T-helper 1 cell treated with Interleukin-12 subunit alpha and Interleukin-12 subunit beta and Interleukin-4 antibody, amounts not matched to agents 30 μg/mL and 1 μg/mL, for 36 hours (primary cell): Measurements from ENCODE around the gene IGFBP6.

Source experiments
- H3K27ac Mint-ChIP-seq: one replicate; pipeline ENCODE4 v1.8.0; 2021; ENCODE audit warnings: mild to moderate bottlenecking, mixed read lengths
- H3K27me3 Mint-ChIP-seq: one replicate; pipeline ENCODE4 v1.8.0; 2021; ENCODE audit warnings: low read depth, mixed read lengths
- H3K36me3 Mint-ChIP-seq: one replicate; pipeline ENCODE4 v1.8.0; 2021; ENCODE audit warnings: low read depth, mixed read lengths
- H3K4me1 Mint-ChIP-seq: one replicate; pipeline ENCODE4 v1.8.0; 2021; ENCODE audit warnings: low read depth, mixed read lengths
- H3K4me3 Mint-ChIP-seq: one replicate; pipeline ENCODE4 v1.8.0; 2021; ENCODE audit warnings: mild to moderate bottlenecking, moderate library complexity, mixed read lengths
- H3K9me3 Mint-ChIP-seq: one replicate; pipeline ENCODE4 v1.8.0; 2021; ENCODE audit warnings: mixed read lengths

Gene IGFBP6

DNA sequence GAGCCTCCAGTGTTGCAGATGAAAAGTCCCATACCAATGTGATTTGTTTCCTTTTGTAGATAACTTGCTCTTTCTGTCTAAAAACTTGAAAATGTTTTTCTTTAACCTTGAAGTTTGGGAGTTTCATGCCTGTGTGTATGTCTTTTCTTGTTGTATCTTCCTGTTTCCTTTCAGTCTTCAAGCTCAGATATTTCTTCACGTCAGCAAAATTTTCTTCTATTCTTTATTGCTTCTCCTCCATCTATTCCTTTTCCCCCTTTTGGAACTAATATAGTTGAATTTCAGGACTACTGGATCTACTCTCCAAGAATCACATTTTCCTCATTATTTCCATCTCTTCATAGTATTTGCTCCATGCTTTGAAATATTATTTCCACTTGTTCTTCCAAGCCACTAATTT lies 29.7 kb downstream of the IGFBP6 start:
- peaks cover 4% of the 10 kb centered on the region for H3K4me1 Mint-ChIP-seq
- H3K27ac Mint-ChIP-seq, result no peak overlapping the region
- no peaks in the 10 kb centered on the region for H3K36me3 Mint-ChIP-seq
- no peak overlapping the region for H3K4me3 Mint-ChIP-seq
- no peaks in the 10 kb centered on the region for H3K9me3 Mint-ChIP-seq
- H3K27me3 Mint-ChIP-seq, result peaks cover 29% of the 10 kb centered on the region

DNA sequence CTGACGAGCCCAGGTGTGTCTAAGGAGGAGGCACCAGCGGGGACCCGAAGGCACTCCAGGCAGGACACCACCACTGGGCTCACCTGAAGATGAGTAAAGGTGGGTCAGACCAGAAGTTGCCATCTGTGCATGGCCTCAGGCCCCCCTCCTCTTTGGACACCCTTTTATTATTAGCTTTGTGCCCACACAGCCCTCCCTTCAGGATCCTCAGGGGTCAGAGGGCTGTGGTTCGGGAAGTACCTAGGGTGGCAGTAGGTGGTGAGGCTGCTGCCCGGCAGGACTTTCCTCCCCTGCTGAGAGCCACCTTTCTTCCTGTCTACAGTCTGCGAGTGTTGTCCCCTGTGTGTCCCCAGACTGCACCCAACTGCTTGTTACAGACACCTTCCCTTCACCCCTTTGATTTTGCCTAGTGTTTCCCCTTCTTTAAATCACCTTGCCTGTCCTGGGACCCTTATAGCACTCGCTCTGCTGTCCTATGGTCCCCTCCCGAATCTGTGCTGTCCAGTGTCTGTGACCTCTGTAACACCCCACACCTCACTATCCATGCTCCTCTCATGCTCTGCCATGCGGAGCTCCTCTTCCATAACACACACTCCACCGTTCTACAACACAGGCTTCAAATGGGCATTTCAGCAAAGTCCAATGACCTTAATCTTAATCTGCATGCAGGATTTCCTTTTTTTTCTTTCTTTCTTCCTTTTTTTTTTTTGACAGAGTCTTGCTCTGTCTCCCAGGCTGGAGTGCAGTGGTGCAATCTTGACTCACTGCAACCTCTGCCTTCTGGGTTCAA lies 31.5 kb downstream of the IGFBP6 start:
- Mint-ChIP-seq H3K4me3 (no peak overlapping the region), H3K27me3 (peaks cover 29% of the 10 kb centered on the region), H3K36me3 (no peaks in the 10 kb centered on the region), H3K9me3 (no peaks in the 10 kb centered on the region), H3K27ac (no peak overlapping the region), H3K4me1 (peaks cover 4% of the 10 kb centered on the region)

DNA sequence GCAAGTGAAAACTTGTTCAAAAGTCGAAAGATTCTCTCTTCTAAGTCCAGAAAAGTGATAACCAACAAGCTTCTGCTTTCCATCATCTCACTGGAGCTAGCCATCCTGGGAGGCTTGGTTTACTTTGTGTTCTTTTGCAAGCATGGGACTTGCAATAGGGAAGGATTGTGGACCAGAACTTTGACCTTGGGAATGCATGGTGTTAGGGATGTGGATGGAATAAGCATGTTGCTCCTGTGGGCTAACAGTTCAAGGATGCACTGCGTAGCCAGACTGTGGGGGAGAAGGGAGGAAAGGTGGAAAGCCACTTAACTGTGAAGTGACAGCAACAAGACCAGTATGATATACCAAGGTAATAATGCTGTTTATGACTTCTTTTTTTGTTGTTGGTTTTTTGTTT lies 34.4 kb downstream of the IGFBP6 start:
- H3K27me3 Mint-ChIP-seq, result peaks cover 33% of the 10 kb centered on the region
- H3K27ac Mint-ChIP-seq, result no peak overlapping the region
- H3K9me3 Mint-ChIP-seq, result no peaks in the 10 kb centered on the region
- H3K4me1 Mint-ChIP-seq, result peaks cover 4% of the 10 kb centered on the region
- no peaks in the 10 kb centered on the region for H3K36me3 Mint-ChIP-seq
- H3K4me3 Mint-ChIP-seq, result no peak overlapping the region

DNA sequence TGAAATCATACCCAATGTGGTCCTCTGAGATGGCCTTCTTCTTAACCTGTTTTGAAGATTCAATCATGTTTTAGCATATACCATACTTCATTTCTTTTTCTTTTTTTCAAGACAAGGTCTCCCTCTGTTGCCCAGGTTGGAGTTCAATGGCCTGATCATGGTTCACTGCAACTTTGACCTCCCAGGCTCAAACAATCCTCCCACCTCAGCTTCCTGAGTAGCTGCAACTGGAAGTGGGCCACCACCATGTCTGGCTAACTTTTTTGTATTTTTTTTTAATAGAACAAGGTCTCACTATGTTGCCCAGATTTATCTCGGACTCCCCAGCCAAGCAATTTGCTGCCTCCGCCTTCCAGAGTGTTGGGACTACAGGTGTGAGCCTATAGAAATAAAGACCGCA lies 36.3 kb downstream of the IGFBP6 start:
- Mint-ChIP-seq H3K4me1 (no peaks in the 10 kb centered on the region), H3K4me3 (no peak overlapping the region), H3K36me3 (peaks cover under 1% of the 10 kb centered on the region), H3K27ac (no peak overlapping the region), H3K9me3 (peaks cover 10% of the 10 kb centered on the region), H3K27me3 (peaks cover 32% of the 10 kb centered on the region)

DNA sequence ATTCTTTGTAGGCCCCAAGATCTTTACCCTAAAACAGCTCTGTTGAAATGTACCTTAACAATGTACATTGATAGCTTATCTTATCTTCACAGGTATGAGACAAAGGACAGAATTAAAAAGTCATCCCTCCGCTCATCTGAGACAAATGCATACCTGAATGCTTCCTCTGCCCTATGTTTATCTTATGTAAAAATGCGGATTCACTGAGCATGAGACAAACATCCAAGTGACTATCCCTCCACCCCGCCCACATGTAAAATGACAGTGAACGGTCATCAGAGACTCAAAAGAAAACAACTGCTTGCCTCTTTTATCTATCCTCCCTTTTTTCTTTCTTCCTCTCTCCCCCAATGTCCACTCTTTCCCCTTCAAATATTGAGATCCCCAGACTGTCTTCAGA lies 45.9 kb downstream of the IGFBP6 start:
- no peaks in the 10 kb centered on the region for H3K4me1 Mint-ChIP-seq
- peaks cover 2% of the 10 kb centered on the region for H3K36me3 Mint-ChIP-seq
- no peak overlapping the region for H3K4me3 Mint-ChIP-seq
- peaks cover 10% of the 10 kb centered on the region for H3K27me3 Mint-ChIP-seq
- peaks cover 5% of the 10 kb centered on the region for H3K9me3 Mint-ChIP-seq
- no peak overlapping the region for H3K27ac Mint-ChIP-seq

DNA sequence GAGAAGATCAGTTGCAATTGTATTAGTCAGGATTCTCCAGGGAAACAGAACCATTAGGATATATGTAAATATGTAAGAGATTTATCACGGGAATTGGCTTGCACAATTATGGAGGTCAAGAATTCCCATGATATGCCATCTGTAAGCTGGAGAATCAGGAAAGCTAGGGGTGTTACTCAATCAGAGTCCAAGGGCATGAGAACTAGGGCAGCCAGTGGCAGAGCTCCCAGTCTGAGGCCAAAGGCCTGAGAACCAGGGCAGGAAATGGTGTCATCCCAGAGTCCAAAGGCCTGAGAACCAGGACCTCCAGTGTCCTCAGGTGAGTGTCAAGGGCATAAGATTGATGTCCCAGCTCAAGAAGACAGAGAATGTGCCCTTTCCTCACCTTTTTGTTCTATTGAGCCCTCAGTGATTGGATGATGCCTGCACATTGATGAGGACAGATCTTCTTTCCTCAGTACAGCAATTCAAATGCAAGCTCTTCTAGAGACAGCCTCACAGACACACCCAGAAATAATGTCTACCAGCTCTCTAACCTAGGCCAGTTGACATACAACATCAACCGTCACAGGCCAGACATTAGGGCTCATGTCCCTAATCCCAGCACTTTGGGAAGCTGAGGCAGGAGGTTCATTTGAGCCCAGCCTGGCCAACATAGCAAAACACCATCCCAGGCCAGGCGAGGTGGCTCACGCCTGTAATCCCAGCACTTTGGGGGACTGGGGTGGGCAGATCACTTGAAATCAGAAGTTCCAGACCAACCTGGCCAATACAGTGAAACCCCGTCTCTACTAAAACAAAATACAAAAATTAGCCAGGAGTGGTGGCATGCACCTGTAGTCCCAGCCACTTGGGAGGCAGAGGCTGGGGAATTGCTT lies 48.2 kb downstream of the IGFBP6 start:
- H3K4me3 Mint-ChIP-seq, result no peak overlapping the region

DNA sequence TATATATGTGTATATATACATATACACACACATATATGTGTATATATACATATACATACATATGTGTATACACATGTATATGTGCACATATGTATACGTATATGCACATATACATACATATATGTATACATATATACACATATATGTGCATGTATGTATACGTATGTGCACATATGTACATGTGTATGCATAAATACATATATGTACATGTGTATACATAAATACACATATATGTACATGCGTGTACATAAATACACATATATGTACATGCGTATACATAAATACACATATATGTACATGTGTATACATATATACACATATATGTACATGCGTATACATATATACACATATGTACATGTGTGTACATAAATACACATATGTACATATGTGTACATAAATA lies 49.7 kb downstream of the IGFBP6 start:
- Mint-ChIP-seq H3K4me3 (no peak overlapping the region), H3K36me3 (no peaks in the 10 kb centered on the region), H3K27me3 (peaks cover 5% of the 10 kb centered on the region), H3K9me3 (no peaks in the 10 kb centered on the region), H3K4me1 (no peaks in the 10 kb centered on the region), H3K27ac (no peak overlapping the region)

More for the DNA sequence above, 48.2 kb downstream of the IGFBP6 start:
- Mint-ChIP-seq H3K36me3 (no peaks in the 10 kb centered on the region), H3K27me3 (peaks cover 5% of the 10 kb centered on the region), H3K27ac (no peak overlapping the region), H3K4me1 (no peaks in the 10 kb centered on the region), H3K9me3 (no peaks in the 10 kb centered on the region)

DNA sequence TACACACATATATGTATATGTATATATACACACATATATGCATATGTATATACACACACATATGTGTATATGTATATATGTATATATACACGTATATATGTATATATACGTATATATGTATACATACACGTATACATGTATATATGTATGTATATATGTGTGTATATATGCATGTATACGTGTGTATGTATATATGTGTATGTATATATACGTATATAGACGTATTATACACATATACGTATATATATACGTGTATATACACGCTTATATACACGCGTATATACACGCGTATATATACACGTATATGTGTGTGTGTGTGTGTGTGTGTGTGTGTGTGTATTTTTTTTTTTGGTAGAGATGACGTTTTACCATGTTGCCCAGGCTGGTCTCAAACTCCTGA lies 50.2 kb downstream of the IGFBP6 start:
- Mint-ChIP-seq H3K9me3 (no peaks in the 10 kb centered on the region), H3K4me1 (no peaks in the 10 kb centered on the region), H3K36me3 (no peaks in the 10 kb centered on the region), H3K27ac (no peak overlapping the region), H3K27me3 (peaks cover 5% of the 10 kb centered on the region), H3K4me3 (no peak overlapping the region)

DNA sequence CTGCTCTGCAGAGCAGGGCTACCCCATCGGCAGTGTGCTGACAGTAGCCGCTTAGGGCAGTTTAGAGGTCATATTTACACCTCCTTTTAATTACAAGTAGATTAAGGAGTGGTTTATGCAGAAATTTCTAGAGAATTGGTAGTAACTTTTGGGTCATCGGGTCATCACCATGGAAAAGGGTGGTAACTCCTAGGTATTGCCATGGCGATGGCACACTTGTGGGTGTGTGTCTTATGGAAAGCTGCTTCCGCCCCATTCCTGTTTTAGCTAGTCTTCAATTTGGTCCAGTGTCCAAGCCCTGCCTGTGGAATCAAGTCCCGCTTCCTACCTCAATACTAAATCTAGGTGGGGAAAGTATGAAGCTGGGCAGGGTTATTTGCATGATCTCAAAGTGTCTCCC lies 53.6 kb downstream of the IGFBP6 start:
- Mint-ChIP-seq H3K4me3 (no peak overlapping the region), H3K36me3 (no peaks in the 10 kb centered on the region), H3K27ac (no peak overlapping the region), H3K9me3 (no peaks in the 10 kb centered on the region), H3K27me3 (no peaks in the 10 kb centered on the region), H3K4me1 (no peaks in the 10 kb centered on the region)
